Uterus (tissue), 2 donors: ENCODE data around the gene TTC13.

Source experiments
- POLR2A ChIP-seq, 2 donors: fragments of 450-650 bp; IDR thresholded peaks; one replicate each; pipeline ENCODE4 v1.6.1; 2016; ENCODE audit warnings: antibody characterized with exemption in 2 of 2, mild to moderate bottlenecking in 1 of 2, moderate library complexity in 1 of 2
- TF ChIP-seq, protein P1 (sequence below), 4 experiments: fragments of 200-600 bp in 2 of 4; fragments of 450-650 bp in 2 of 4; sonication (generic) in 2 of 4; IDR thresholded peaks; one replicate each; pipeline ENCODE4 v1.5.1; 2016 to 2019; ENCODE audit warnings: antibody characterized with exemption in 4 of 4, mild to moderate bottlenecking in 2 of 4, moderate library complexity in 1 of 4

DNA sequence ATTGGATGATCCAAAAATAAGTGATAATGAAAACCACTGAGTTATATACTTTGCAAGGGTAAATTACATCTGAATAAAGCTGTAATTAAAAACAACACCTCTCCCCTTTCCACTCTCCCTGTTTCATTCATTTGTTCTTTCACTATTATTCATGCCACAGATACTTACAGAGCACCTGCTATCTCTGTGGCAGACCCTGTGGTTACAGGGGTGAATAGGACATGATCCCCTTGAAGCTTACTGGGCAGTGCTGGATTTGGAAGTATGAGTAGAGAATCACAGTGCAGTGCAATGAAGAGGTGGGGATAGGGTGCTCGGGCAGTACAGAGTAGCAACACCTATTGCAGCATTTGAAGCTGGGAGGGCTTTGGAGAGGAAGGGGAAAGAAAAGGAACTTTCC lies 22.0 kb upstream of the TTC13 start:
- TF ChIP-seq, protein P1, sequence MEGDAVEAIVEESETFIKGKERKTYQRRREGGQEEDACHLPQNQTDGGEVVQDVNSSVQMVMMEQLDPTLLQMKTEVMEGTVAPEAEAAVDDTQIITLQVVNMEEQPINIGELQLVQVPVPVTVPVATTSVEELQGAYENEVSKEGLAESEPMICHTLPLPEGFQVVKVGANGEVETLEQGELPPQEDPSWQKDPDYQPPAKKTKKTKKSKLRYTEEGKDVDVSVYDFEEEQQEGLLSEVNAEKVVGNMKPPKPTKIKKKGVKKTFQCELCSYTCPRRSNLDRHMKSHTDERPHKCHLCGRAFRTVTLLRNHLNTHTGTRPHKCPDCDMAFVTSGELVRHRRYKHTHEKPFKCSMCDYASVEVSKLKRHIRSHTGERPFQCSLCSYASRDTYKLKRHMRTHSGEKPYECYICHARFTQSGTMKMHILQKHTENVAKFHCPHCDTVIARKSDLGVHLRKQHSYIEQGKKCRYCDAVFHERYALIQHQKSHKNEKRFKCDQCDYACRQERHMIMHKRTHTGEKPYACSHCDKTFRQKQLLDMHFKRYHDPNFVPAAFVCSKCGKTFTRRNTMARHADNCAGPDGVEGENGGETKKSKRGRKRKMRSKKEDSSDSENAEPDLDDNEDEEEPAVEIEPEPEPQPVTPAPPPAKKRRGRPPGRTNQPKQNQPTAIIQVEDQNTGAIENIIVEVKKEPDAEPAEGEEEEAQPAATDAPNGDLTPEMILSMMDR (IDR thresholded peaks at IDR 0.05) = no peak
- TF ChIP-seq POLR2A (IDR thresholded peaks at IDR 0.05) = no peak
